A673 (cell line): ENCODE results near the gene SLC10A3. TPM values are rescaled to one million over a fixed set of nuclear protein-coding genes. Genes with fewer than 3 reads are reported as not detected.

ENCODE experiments used
- BruUV-seq: library from RNA; stranded (reverse); fragments of 400-500 nt; replicated peaks from 2 replicates; lab custom pipeline; 2021; lab: Mats Ljungman, UMichigan
- CTCF ChIA-PET: fragments of 300-600 bp; sonication (Branson Sonifier 250); formaldehyde crosslinking; loops from one replicate; lab custom pipeline; 2022; ENCODE audit warnings: antibody characterized with exemption; lab: Charles Lee
- POLR2A ChIA-PET: fragments of 300-600 bp; sonication (Branson Sonifier 250); formaldehyde crosslinking; loops from one replicate; lab custom pipeline; 2022; ENCODE audit warnings: antibody characterized with exemption; ENCODE audit not compliant: low non-redundant PET; lab: Charles Lee
- DNase-seq: peaks from one replicate; pipeline ENCODE4 v3.0.0-alpha.2; 2015; ENCODE audit warnings: low spot score
- H3K27ac ChIP-seq: fragments of 200-600 bp; sonication (generic); 2 replicates; pipeline ENCODE4 v1.5.1; 2016; ENCODE audit warnings: mixed run types, low read depth, mild to moderate bottlenecking, mixed read lengths, antibody characterized with exemption, low read length; ENCODE audit not compliant: poor library complexity, severe bottlenecking
- H3K27me3 ChIP-seq: fragments of 200-600 bp; sonication (generic); replicated peaks from 2 replicates; pipeline ENCODE4 v1.6.1; 2017; ENCODE audit warnings: mixed run types, low read depth, mild to moderate bottlenecking, mixed read lengths, antibody characterized with exemption, low read length; ENCODE audit not compliant: insufficient read depth, poor library complexity
- H3K36me3 ChIP-seq: fragments of 200-600 bp; sonication (generic); 2 replicates; pipeline ENCODE4 v1.6.1; 2016; ENCODE audit warnings: mixed run types, mild to moderate bottlenecking, mixed read lengths, antibody characterized with exemption, low read length; ENCODE audit not compliant: insufficient read depth, poor library complexity, severe bottlenecking
- H3K4me1 ChIP-seq: fragments of 200-600 bp; sonication (generic); 2 replicates; pipeline ENCODE4 v1.6.1; 2017; ENCODE audit warnings: mixed run types, mild to moderate bottlenecking, mixed read lengths, antibody characterized with exemption, low read length; ENCODE audit not compliant: insufficient read depth, poor library complexity, severe bottlenecking
- H3K4me3 ChIP-seq: fragments of 200-600 bp; sonication (generic); 2 replicates; pipeline ENCODE4 v1.5.1; 2016; ENCODE audit warnings: low read depth, mixed run types, mild to moderate bottlenecking, mixed read lengths, low read length; ENCODE audit not compliant: poor library complexity, severe bottlenecking
- H3K9me3 ChIP-seq: fragments of 200-600 bp; sonication (generic); 2 replicates; pipeline ENCODE4 v1.6.1; 2016; ENCODE audit warnings: mixed run types, low read depth, mild to moderate bottlenecking, mixed read lengths, antibody characterized with exemption, low read length; ENCODE audit not compliant: poor library complexity, severe bottlenecking
- CTCF ChIP-seq: fragments of 300-800, 200-600 bp; sonication (generic); conservative IDR thresholded peaks from 2 replicates; pipeline ENCODE4 v1.5.1; 2017; ENCODE audit warnings: low read depth, mild to moderate bottlenecking, antibody characterized with exemption, low read length, moderate library complexity, mixed read lengths
- EZH2 ChIP-seq: fragments of 200-600 bp; sonication (generic); IDR thresholded peaks from 2 replicates; pipeline ENCODE4 v1.6.1; 2017; ENCODE audit warnings: borderline replicate concordance, low read depth, mild to moderate bottlenecking, mixed read lengths, antibody characterized with exemption, low read length; ENCODE audit not compliant: poor library complexity, severe bottlenecking
- intact Hi-C: fragments of 100-400 bp; cut with micrococcal nuclease; formaldehyde crosslinking; loops from one replicate; pipeline ENCODE4 v1.10.0; 2022; ENCODE audit not compliant: unreplicated experiment
- total RNA-seq: library from RNA; stranded (reverse); gene quantifications from 2 replicates; pipeline ENCODE4 v1.2.3, GENCODE V29; 2021

SLC10A3 gene
- total RNA-seq, 1 experiment from 2014 or later, result 9.7 TPM

DNA sequence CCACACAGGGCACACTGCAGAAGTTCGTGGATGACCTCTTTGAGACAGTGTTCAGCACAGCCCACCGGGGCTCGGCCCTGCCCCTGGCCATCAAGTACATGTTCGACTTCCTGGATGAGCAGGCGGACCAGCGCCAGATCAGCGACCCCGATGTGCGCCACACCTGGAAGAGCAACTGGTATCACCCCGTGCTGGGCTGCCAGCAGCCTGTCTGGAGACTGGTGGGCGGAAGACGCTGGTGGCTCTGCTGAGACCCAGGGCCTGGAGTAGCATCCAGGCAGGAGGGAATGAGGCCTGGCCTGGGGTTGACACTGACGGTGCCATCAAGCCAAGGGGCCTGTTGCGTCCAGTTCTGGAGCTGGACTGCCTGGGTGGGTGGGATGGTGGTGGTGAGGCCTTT lies 20.0 kb downstream of the SLC10A3 start:
- no peak overlapping the region for H3K27ac ChIP-seq
- no peaks in the 10 kb centered on the region for H3K27me3 ChIP-seq
- ChIA-PET CTCF (no interaction called here), POLR2A (no interaction called here)
- TF ChIP-seq CTCF, result no peak
- no peak for TF ChIP-seq EZH2
- peaks cover 5% of the 10 kb centered on the region for H3K36me3 ChIP-seq
- no peak overlapping the region for H3K4me3 ChIP-seq
- BruUV-seq, result no TSS peak
- intact Hi-C loops, result no loop called here
- DNase-seq, result no peak
- no peaks in the 10 kb centered on the region for H3K4me1 ChIP-seq
- no peaks in the 10 kb centered on the region for H3K9me3 ChIP-seq

DNA sequence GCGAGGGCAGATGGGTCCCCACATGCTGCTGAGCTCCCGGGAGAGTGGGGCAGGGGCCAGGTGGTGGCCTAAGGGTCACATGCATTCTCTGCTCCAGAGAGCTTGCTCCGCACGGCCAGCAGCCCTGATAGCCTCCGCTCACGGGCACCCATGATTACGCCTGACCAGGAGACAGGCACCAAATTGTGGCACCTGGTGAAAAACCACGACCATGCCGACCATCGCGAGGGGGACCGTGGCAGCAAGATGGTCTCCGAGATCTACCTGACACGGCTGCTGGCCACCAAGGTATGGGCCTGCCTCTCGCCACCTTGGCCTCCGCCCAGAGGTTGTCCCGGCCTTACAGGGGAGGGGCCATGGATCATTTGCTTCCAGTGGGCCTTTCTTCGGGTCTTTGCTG lies 20.5 kb downstream of the SLC10A3 start:
- H3K36me3 ChIP-seq, result peaks cover 6% of the 10 kb centered on the region
- TF ChIP-seq EZH2 (no peak), CTCF (no peak)
- H3K4me1 ChIP-seq, result no peaks in the 10 kb centered on the region
- H3K9me3 ChIP-seq, result no peaks in the 10 kb centered on the region
- BruUV-seq, result no TSS peak
- ChIA-PET CTCF (no interaction called here), POLR2A (no interaction called here)
- intact Hi-C loops, result no loop called here
- no peak overlapping the region for H3K27ac ChIP-seq
- no peaks in the 10 kb centered on the region for H3K27me3 ChIP-seq
- H3K4me3 ChIP-seq, result no peak overlapping the region
- no peak for DNase-seq

GRCh38 chrX:154469114-154469513 lies 21.3 kb downstream of the SLC10A3 start:
- no peak for TF ChIP-seq CTCF
- TF ChIP-seq EZH2, result no peak
- Histone ChIP-seq H3K27ac (no peak overlapping the region), H3K9me3 (no peaks in the 10 kb centered on the region), H3K4me1 (no peaks in the 10 kb centered on the region), H3K27me3 (no peaks in the 10 kb centered on the region), H3K4me3 (no peak overlapping the region), H3K36me3 (peaks cover 10% of the 10 kb centered on the region)
- intact Hi-C loops, result no loop called here
- ChIA-PET CTCF (no interaction called here), POLR2A (no interaction called here)
- no peak for DNase-seq
- no TSS peak for BruUV-seq
